ENCODE data around the gene MPZL1.
A peak's percentile ranks its signal among the peaks of the same experiment; 100 is the strongest.
"Not testable (repeated sequence)": the region's sequence is repeated elsewhere in the genome, so short reads cannot be mapped to it uniquely, and the experiment has no call there.

Gene MPZL1

GRCh38 chr1:167819849-167820683 is 98.3 kb downstream of the MPZL1 start:
- peak; percentile 76 for DNase-seq

- DNase-seq, result no peak
Measured at GRCh38 chr1:167820684-167821355, 99.0 kb downstream of the MPZL1 start.

GRCh38 chr1:167821356-167821685 is 99.5 kb downstream of the MPZL1 start:
- DNase-seq, result no peak

- no peak for DNase-seq
Measured at GRCh38 chr1:167821969-167822685, 100.3 kb downstream of the MPZL1 start.

- DNase-seq, result no peak
Measured at GRCh38 chr1:167824163-167824794, 102.5 kb downstream of the MPZL1 start.

GRCh38 chr1:167825419-167826079 is 103.8 kb downstream of the MPZL1 start:
- DNase-seq, result no peak

GRCh38 chr1:167826127-167826526 is 104.3 kb downstream of the MPZL1 start:
- peak; percentile 30 for DNase-seq

- DNase-seq, result no peak
Measured at GRCh38 chr1:167829868-167830267, 108.1 kb downstream of the MPZL1 start.

- not testable (repeated sequence) for DNase-seq
Measured at GRCh38 chr1:167830668-167831067, 108.9 kb downstream of the MPZL1 start.

GRCh38 chr1:167832693-167833092 is 110.9 kb downstream of the MPZL1 start:
- no peak for DNase-seq

- no peak for DNase-seq
Measured at GRCh38 chr1:167833904-167834303, 112.1 kb downstream of the MPZL1 start.

- no peak for DNase-seq
Measured at GRCh38 chr1:167836197-167836596, 114.4 kb downstream of the MPZL1 start.

GRCh38 chr1:167837326-167837725 is 115.5 kb downstream of the MPZL1 start:
- DNase-seq, result no peak

- DNase-seq, result no peak
Measured at GRCh38 chr1:167839009-167839408, 117.2 kb downstream of the MPZL1 start.

All from right hindlimb (tissue), 1 donor.